Measurements from ENCODE around the gene AGAP3.

- TF ChIP-seq POLR2A (IDR thresholded peaks at IDR 0.05) = no peak
- TF ChIP-seq, protein P1, sequence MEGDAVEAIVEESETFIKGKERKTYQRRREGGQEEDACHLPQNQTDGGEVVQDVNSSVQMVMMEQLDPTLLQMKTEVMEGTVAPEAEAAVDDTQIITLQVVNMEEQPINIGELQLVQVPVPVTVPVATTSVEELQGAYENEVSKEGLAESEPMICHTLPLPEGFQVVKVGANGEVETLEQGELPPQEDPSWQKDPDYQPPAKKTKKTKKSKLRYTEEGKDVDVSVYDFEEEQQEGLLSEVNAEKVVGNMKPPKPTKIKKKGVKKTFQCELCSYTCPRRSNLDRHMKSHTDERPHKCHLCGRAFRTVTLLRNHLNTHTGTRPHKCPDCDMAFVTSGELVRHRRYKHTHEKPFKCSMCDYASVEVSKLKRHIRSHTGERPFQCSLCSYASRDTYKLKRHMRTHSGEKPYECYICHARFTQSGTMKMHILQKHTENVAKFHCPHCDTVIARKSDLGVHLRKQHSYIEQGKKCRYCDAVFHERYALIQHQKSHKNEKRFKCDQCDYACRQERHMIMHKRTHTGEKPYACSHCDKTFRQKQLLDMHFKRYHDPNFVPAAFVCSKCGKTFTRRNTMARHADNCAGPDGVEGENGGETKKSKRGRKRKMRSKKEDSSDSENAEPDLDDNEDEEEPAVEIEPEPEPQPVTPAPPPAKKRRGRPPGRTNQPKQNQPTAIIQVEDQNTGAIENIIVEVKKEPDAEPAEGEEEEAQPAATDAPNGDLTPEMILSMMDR (IDR thresholded peaks at IDR 0.05) = no peak
Observed at GRCh38 chr7:151064993-151065392, 21.3 kb upstream of the AGAP3 start.

Measured in esophagus squamous epithelium (tissue), 4 donors.